Amniotic epithelial cell (primary cell): ENCODE data around the gene TTC28.
A peak's percentile ranks its signal among the peaks of the same experiment; 100 is the strongest.
"Not testable (repeated sequence)": the region's sequence is repeated elsewhere in the genome, so short reads cannot be mapped to it uniquely, and the experiment has no call there.

Experiments used
- DNase-seq: peaks from one replicate; pipeline ENCODE4 v3.0.0-alpha.2; 2010; ENCODE audit warnings: low read depth

TTC28 gene

GRCh38 chr22:28406246-28406645 lies 273.4 kb downstream of the TTC28 start:
- no peak for DNase-seq

- DNase-seq: no peak
Observed at GRCh38 chr22:28405588-28405987, 274.1 kb downstream of the TTC28 start.

GRCh38 chr22:28402539-28402938 lies 277.1 kb downstream of the TTC28 start:
- no peak for DNase-seq

GRCh38 chr22:28402060-28402459 lies 277.6 kb downstream of the TTC28 start:
- DNase-seq: no peak

GRCh38 chr22:28398981-28399380 lies 280.7 kb downstream of the TTC28 start:
- peak; percentile 62 for DNase-seq

- no peak for DNase-seq
Observed at GRCh38 chr22:28398355-28398754, 281.3 kb downstream of the TTC28 start.

- DNase-seq: peak; percentile 14
Observed at GRCh38 chr22:28397306-28397705, 282.3 kb downstream of the TTC28 start.

- peak; percentile 73 for DNase-seq
Observed at GRCh38 chr22:28395920-28396753, 283.5 kb downstream of the TTC28 start.

GRCh38 chr22:28395520-28395919 lies 284.1 kb downstream of the TTC28 start:
- DNase-seq: no peak

GRCh38 chr22:28394513-28395110 lies 285.0 kb downstream of the TTC28 start:
- no peak for DNase-seq

- no peak for DNase-seq
Observed at GRCh38 chr22:28381429-28382167, 298.0 kb downstream of the TTC28 start.

- DNase-seq: no peak
Observed at GRCh38 chr22:28379951-28380350, 299.7 kb downstream of the TTC28 start.

GRCh38 chr22:28379075-28379779 lies 300.4 kb downstream of the TTC28 start:
- peak; percentile 27 for DNase-seq

GRCh38 chr22:28375761-28376534 lies 303.7 kb downstream of the TTC28 start:
- peak; percentile 42 for DNase-seq

- no peak for DNase-seq
Observed at GRCh38 chr22:28373831-28374230, 305.8 kb downstream of the TTC28 start.

- no peak for DNase-seq
Observed at GRCh38 chr22:28369854-28370253, 309.8 kb downstream of the TTC28 start.

- no peak for DNase-seq
Observed at GRCh38 chr22:28366856-28367255, 312.8 kb downstream of the TTC28 start.

GRCh38 chr22:28365371-28365770 lies 314.3 kb downstream of the TTC28 start:
- no peak for DNase-seq

GRCh38 chr22:28364105-28364504 lies 315.5 kb downstream of the TTC28 start:
- not testable (repeated sequence) for DNase-seq

GRCh38 chr22:28360939-28361338 lies 318.7 kb downstream of the TTC28 start:
- DNase-seq: no peak

- peak; percentile 13 for DNase-seq
Observed at GRCh38 chr22:28358312-28358711, 321.3 kb downstream of the TTC28 start.
